Measurements from ENCODE around the gene SNX13. TPM values are rescaled to one million over a fixed set of nuclear protein-coding genes. Genes with fewer than 3 reads are reported as not detected.

SNX13 gene
- total and polyA plus RNA-seq, 2 experiments from 2014 or later: 17.4 to 57.6 TPM

- TF ChIP-seq EZH2 (IDR thresholded peaks at IDR 0.05; ENCODE audit: borderline replicate concordance) (no peak), EZH2phosphoT487 (IDR thresholded peaks at IDR 0.05; ENCODE audit: low read depth, severe bottlenecking, unreplicated experiment) (no peak), CTCF (IDR thresholded peaks at IDR 0.05; ENCODE audit: poor library complexity) (no peak)
These were observed 153.9 kb downstream of the SNX13 start for GRCh38 chr7:17786314-17786852.

DNA sequence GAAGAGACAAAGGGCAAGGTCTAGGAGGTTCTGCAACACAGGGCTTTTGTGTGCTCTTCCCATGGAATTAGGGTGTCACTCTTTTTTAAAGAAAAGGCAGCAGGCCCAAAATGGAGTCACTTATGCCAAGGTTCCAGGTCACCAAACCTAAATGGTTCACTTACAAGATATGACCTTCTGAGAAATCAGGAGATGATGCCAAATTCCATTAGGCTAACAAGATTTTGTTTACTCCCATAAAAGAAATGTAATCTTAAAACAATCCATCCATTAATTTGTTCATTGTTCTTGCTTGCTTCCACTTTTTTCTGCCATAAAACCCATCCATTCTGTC is 158.1 kb downstream of the SNX13 start:
- no peaks in the 10 kb centered on the region for H3K9me3 ChIP-seq (ENCODE audit: low read depth)
- no peaks in the 10 kb centered on the region for H3K79me2 ChIP-seq
- H3K9me2 ChIP-seq (replicated peaks; ENCODE audit: insufficient read depth): no peaks in the 10 kb centered on the region
- no peak overlapping the region for H3K27ac ChIP-seq
- no peak overlapping the region for H2AFZ ChIP-seq
- no peak overlapping the region for H3K4me3 ChIP-seq
- H3K36me3 ChIP-seq (replicated peaks; ENCODE audit: insufficient read depth, low read depth): no peaks in the 10 kb centered on the region
- no peaks in the 10 kb centered on the region for H3K4me1 ChIP-seq (ENCODE audit: insufficient read depth)
- TF ChIP-seq CTCF (IDR thresholded peaks at IDR 0.05; ENCODE audit: poor library complexity) (no peak), EZH2phosphoT487 (IDR thresholded peaks at IDR 0.05; ENCODE audit: low read depth, severe bottlenecking, unreplicated experiment) (no peak), EZH2 (IDR thresholded peaks at IDR 0.05; ENCODE audit: borderline replicate concordance) (no peak)
- H4K20me1 ChIP-seq (ENCODE audit: insufficient read depth, poor library complexity, severe bottlenecking): no peaks in the 10 kb centered on the region
- no peak overlapping the region for H3K4me2 ChIP-seq
- no peak for DNase-seq (ENCODE audit: low spot score)
- H3K27me3 ChIP-seq: no peaks in the 10 kb centered on the region

More at GRCh38 chr7:17786314-17786852, 153.9 kb downstream of the SNX13 start:
- no peak overlapping the region for H3K4me3 ChIP-seq
- no peaks in the 10 kb centered on the region for H3K79me2 ChIP-seq
- H3K9me2 ChIP-seq (replicated peaks; ENCODE audit: insufficient read depth): no peaks in the 10 kb centered on the region
- no peak for DNase-seq (ENCODE audit: low spot score)
- H3K36me3 ChIP-seq (replicated peaks; ENCODE audit: insufficient read depth, low read depth): no peaks in the 10 kb centered on the region
- 55% methylated on average over 6 of the region's 6 CpGs for WGBS (ENCODE audit: low lambda C conversion rate, missing lambda C conversion rate)
- no peaks in the 10 kb centered on the region for H3K9me3 ChIP-seq (ENCODE audit: low read depth)
- H3K4me2 ChIP-seq: no peak overlapping the region
- H3K4me1 ChIP-seq (ENCODE audit: insufficient read depth): no peaks in the 10 kb centered on the region
- no peak overlapping the region for H3K27ac ChIP-seq
- no peaks in the 10 kb centered on the region for H3K27me3 ChIP-seq
- no peak overlapping the region for H2AFZ ChIP-seq
- no peaks in the 10 kb centered on the region for H4K20me1 ChIP-seq (ENCODE audit: insufficient read depth, poor library complexity, severe bottlenecking)

- Histone ChIP-seq H3K36me3 (replicated peaks; ENCODE audit: insufficient read depth, low read depth) (no peaks in the 10 kb centered on the region), H3K4me1 (ENCODE audit: insufficient read depth) (no peaks in the 10 kb centered on the region), H3K27ac (no peak overlapping the region), H3K4me3 (no peak overlapping the region), H3K4me2 (no peak overlapping the region), H3K79me2 (no peaks in the 10 kb centered on the region), H3K9me2 (replicated peaks; ENCODE audit: insufficient read depth) (no peaks in the 10 kb centered on the region), H3K9me3 (ENCODE audit: low read depth) (no peaks in the 10 kb centered on the region), H2AFZ (no peak overlapping the region), H4K20me1 (ENCODE audit: insufficient read depth, poor library complexity, severe bottlenecking) (no peaks in the 10 kb centered on the region), H3K27me3 (no peaks in the 10 kb centered on the region)
- TF ChIP-seq EZH2phosphoT487 (IDR thresholded peaks at IDR 0.05; ENCODE audit: low read depth, severe bottlenecking, unreplicated experiment): no peak
- TF ChIP-seq CTCF (IDR thresholded peaks at IDR 0.05; ENCODE audit: poor library complexity): no peak
- TF ChIP-seq EZH2 (IDR thresholded peaks at IDR 0.05; ENCODE audit: borderline replicate concordance): no peak
- WGBS (ENCODE audit: low lambda C conversion rate, missing lambda C conversion rate): 91% methylated on average over 7 of the region's 7 CpGs
- no peak for DNase-seq (ENCODE audit: low spot score)
These were observed 158.6 kb downstream of the SNX13 start for GRCh38 chr7:17781491-17782215.

All from hepatocyte (in vitro differentiated cells).